GM19043 (cell line): ENCODE data around the gene PDLIM7.
"Not testable (repeated sequence)": the region's sequence is repeated elsewhere in the genome, so short reads cannot be mapped to it uniquely, and the experiment has no call there.

Source experiments
- ATAC-seq: cut with Tn5 transposase; IDR thresholded peaks from one replicate; pipeline ENCODE4 v1.9.1; 2021; ENCODE audit warnings: low read depth; ENCODE audit not compliant: unreplicated experiment

PDLIM7 gene, protein sequence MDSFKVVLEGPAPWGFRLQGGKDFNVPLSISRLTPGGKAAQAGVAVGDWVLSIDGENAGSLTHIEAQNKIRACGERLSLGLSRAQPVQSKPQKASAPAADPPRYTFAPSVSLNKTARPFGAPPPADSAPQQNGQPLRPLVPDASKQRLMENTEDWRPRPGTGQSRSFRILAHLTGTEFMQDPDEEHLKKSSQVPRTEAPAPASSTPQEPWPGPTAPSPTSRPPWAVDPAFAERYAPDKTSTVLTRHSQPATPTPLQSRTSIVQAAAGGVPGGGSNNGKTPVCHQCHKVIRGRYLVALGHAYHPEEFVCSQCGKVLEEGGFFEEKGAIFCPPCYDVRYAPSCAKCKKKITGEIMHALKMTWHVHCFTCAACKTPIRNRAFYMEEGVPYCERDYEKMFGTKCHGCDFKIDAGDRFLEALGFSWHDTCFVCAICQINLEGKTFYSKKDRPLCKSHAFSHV

GRCh38 chr5:177497292-177498012 is at the start of gene PDLIM7:
PDLIM7 (minus strand) TSS chr5:177497604; CDS start chr5:177496512, 1,092 bp downstream.
- peak; percentile 60 for ATAC-seq

DNA sequence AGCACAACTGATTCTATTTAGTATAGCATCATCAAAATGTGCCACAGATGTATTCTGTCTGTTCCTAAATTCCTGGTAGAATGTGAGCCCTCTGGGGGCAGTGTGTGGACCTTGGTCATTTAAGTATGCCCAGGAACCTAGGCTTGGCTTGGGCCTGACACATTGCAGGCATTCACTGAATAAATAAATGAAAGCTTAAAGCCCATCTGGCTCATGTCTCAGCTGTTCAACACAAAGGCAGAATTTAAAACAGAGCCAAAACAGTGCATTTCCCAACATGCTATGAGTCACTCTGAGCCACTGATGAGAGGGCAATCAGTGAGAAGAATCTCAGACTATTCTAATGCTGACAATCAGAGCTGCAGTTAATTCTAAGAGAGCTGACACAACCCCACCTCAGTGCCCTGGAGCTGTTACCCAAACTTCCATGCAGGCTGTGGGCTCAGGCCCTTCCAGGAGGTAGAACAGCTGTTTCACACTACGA is 48.9 kb upstream of the PDLIM7 start:
- ATAC-seq, result no peak

DNA sequence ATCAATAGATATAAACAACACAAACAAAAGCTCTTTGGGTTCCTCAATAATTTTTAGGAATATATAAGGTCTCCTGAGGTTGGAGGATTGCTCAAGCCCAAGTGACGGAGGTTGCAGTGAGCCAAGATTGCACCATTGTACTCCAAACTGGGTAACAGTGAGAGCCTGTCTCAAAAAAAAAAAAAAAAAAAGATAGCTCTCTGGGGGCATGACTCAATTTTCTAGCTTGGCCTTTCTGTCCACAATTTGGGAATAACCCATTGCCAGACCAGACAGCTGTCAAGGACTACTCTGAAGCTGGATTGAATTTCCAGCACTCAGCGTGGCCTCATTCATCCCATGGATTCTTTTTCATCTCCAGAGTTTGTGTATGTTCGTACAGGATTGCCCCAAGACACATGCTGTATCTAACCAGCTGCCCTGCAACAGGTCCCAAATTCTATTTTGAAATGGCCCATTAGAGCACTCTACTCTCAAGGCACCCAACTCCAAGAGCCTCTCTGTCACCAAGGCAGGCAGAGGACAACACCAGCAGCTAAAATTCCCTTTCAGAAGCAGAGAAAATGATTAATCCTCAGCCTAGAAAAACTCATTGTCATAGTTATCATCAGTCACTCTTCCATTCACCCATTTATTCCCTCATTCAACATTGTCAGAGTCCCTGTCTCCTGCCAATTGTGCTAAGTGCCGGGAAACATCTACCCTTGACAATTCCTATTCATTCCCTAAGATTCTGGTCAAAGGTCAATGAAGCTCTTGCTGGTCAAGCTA is 48.3 kb upstream of the PDLIM7 start:
- ATAC-seq, result no peak

- no peak for ATAC-seq
Observed at GRCh38 chr5:177542816-177543465, 45.5 kb upstream of the PDLIM7 start.

DNA sequence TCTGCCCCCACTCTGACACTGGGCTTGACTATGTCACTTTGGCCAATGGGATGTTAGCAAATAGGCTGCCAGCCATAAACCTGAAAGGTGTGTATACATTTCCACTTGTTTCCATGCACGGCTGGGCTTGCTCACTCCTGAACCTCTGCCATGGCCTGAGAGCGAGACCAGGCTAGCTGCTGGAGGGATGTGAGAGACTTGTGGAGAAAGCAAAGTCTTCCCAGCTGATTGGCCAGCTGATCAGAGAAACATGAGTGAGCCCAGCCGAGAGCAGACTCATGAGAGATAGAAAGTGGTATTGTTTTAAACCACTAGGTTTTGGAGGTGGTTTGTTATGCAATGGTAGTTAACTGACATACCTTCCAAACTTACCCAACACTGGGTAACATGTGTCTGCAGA is 43.0 kb upstream of the PDLIM7 start:
- no peak for ATAC-seq

GRCh38 chr5:177539411-177539810 is 42.0 kb upstream of the PDLIM7 start:
- no peak for ATAC-seq

DNA sequence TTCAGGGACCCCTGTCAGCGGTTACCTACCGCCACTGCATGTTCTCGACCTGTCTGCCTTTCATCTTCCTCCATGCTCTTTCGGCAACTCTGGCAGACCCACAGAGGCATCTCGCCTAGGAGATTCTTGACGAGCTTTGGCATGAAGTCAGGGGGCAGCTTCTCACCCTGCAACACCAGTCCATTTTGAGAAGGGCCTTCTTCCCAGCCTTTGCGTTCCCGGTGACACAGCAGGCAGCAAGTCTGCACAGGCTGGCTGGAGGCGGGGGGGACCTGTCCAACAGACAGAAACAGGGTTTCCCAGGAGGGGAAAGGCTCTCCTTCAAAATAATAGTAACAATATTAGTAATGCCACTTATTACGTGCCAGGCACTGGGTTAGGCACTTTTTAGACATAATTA is 41.5 kb upstream of the PDLIM7 start:
- no peak for ATAC-seq

GRCh38 chr5:177537389-177538361 is 40.3 kb upstream of the PDLIM7 start:
- no peak for ATAC-seq

- ATAC-seq, result no peak
Observed at GRCh38 chr5:177536386-177536785, 39.0 kb upstream of the PDLIM7 start.

DNA sequence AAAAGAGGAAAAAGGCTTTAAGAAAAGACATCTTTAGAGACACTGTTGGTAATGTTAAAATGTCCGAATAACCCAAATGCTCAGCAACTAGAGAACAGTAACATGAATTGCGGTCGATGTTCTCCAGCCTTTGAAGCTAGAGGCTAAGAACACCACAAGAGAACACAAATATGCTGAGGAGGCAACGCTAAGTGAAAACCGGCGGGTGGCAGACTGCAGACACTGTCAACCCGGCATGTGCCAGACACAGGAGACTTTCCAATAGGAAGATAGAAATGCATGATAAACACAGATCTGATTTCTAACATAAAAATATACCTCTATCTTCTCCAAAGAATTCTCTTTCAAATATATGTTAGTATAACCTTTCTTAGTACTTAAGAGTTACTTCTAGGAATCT is 37.7 kb upstream of the PDLIM7 start:
- ATAC-seq, result no peak

- not testable (repeated sequence) for ATAC-seq
Observed at GRCh38 chr5:177534433-177534832, 37.0 kb upstream of the PDLIM7 start.

DNA sequence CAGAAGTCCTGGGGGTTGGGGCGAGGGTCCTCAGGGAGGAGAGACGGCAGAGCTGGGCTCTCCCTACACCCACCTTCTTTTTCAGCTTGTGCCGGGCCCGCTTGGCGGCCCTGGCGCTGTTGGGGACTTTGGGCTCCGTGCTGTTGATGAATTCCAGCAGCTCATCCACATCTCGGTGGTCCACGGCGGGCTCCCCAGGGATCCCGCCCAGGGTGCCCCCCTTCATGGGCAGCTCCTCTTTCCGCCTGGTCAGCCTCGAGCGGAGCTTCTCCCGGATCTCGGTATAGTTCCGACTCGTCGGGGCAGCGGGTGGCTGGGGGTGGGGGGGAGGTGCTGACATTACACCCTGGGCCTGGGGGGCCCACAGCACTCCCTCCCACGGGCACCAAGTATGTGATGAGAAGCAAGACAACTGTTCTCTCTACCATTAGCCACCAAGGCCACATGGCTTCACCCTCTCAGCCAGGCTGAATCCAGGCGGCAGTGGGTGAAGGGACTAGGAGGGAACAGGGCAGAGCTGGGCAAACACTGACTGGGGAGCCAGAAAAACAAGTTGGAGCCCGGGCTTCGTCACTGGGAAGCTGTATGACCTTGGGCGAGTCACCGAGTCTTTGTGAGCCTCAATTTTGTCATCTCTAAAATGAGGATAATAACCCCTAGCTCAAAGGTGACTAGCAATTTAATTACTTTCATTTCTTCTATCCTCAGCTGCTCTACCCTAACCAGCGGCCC is 34.0 kb upstream of the PDLIM7 start:
- ATAC-seq, result no peak

GRCh38 chr5:177530638-177531037 is 33.2 kb upstream of the PDLIM7 start:
- no peak for ATAC-seq

DNA sequence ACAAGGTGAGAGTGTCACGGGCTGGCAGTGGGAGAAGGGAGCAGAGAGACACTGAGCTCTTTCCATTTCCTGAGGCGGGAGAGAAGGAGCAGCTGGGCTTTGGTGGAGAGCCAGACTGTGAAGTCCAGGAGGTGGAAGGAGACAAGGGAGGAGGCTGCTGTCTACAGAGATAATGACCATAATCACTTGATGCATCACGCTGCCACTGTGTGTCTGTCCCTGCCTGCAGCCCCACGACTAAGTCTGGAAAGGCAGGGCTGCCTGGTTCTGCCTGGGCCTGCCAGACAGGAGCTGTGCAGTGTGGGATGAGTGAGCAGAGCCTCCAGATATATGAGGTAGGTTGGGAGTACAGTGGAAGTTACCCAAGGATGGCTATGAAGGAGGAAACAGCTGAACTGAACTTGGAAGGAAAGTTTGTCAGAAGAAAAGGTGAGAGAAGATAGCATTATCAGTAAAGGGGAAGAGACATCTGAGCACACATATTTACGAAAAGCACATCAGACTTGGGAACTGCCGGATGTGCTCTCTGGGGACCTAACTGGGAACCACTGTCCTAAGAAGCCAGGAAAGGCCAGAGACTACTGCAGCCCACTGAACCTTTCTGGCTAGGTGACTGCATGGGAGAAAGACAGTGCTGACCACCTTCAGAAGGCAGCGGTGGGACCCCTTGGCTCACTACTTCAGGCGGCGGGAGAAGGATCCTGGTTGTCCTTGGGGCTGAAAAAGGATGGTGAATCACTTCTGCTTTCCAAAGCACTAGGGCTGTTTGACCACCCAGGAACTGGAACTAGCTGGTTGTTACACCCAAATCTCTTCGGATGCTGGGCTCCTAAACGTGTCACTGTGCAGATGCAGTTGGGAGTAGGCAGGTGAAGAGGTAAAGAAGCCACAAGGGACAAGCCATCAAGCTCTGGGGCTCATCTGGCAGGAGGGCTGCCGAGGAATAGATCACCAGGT is 32.1 kb upstream of the PDLIM7 start:
- no peak for ATAC-seq

GRCh38 chr5:177528631-177529030 is 31.2 kb upstream of the PDLIM7 start:
- ATAC-seq, result no peak

GRCh38 chr5:177527595-177527994 is 30.2 kb upstream of the PDLIM7 start:
- ATAC-seq, result no peak

- ATAC-seq, result no peak
Observed at GRCh38 chr5:177526791-177527190, 29.4 kb upstream of the PDLIM7 start.
